Right lung (tissue), 5 donors: ENCODE data around the gene ENTPD3. TPM values are rescaled to one million over a fixed set of nuclear protein-coding genes. Genes with fewer than 3 reads are reported as not detected.
"Not testable (repeated sequence)": the region's sequence is repeated elsewhere in the genome, so short reads cannot be mapped to it uniquely, and the experiment has no call there.

ENCODE experiments used
- DNase-seq, 2 donors: peaks; one replicate each; pipeline ENCODE4 v3.0.0-alpha.2; 2013
- polyA plus RNA-seq, 5 donors: library from polyadenylated mRNA; unstranded; fragments of 120-200 nt; gene quantifications; one replicate each; pipeline versions ENCODE4 v1.2.1 to v1.2.3, GENCODE V29; 2013; ENCODE audit warnings: inconsistent platforms in 1 of 5, low replicate concordance in 1 of 5; ENCODE audit not compliant: insufficient read length in 5 of 5, insufficient read depth in 1 of 5

ENTPD3 gene
- polyA plus RNA-seq, 5 donors, result 8.3 to 11.3 (median 9.4) TPM

- no peak for DNase-seq
These were observed 71.5 kb downstream of the ENTPD3 start for GRCh38 chr3:40458473-40458872.

- not testable (repeated sequence) for DNase-seq
These were observed 73.5 kb downstream of the ENTPD3 start for GRCh38 chr3:40460481-40460880.

GRCh38 chr3:40461161-40461560, 74.2 kb downstream of the ENTPD3 start:
- DNase-seq, result no peak

GRCh38 chr3:40462838-40463237, 75.9 kb downstream of the ENTPD3 start:
- not testable (repeated sequence) for DNase-seq

GRCh38 chr3:40463579-40463978, 76.6 kb downstream of the ENTPD3 start:
- DNase-seq, result no peak

GRCh38 chr3:40464339-40465110, 77.5 kb downstream of the ENTPD3 start:
- no peak for DNase-seq

- no peak for DNase-seq
These were observed 78.1 kb downstream of the ENTPD3 start for GRCh38 chr3:40465111-40465407.

- DNase-seq, result no peak
These were observed 78.5 kb downstream of the ENTPD3 start for GRCh38 chr3:40465456-40465855.

GRCh38 chr3:40468018-40468417, 81.0 kb downstream of the ENTPD3 start:
- no peak for DNase-seq

GRCh38 chr3:40470701-40471100, 83.7 kb downstream of the ENTPD3 start:
- no peak for DNase-seq

- peak; percentile 72 to 74 for DNase-seq
These were observed 89.8 kb downstream of the ENTPD3 start, which contains the start of gene ZNF619 for GRCh38 chr3:40476478-40477470. TSS of gene ZNF619 (plus strand) at chr3:40477122. CDS start at chr3:40477980, 858 bp downstream.

- DNase-seq, result no peak
These were observed 90.7 kb downstream of the ENTPD3 start for GRCh38 chr3:40477666-40478065.

Other genes with a start within 250 kb of the ENTPD3 start
- 100 to 1,000 TPM in 4 of 5 donors, 10 to 100 TPM in 1; 97.0 to 112 (median 104) TPM for gene EIF1B, start 77.5 kb upstream of the ENTPD3 start, polyA plus RNA-seq
- 1,000 to 10,000 TPM; 1,709 to 2,211 (median 1,799) TPM for gene RPL14, start 70.2 kb downstream of the ENTPD3 start, polyA plus RNA-seq
- 1 to 10 TPM; 5.4 to 8.1 (median 7.1) TPM for gene ZNF619, start 89.9 kb downstream of the ENTPD3 start, polyA plus RNA-seq
- gene ZNF620, start 118.9 kb downstream of the ENTPD3 start, polyA plus RNA-seq, result 1 to 10 TPM; 5.9 to 9.7 (median 9.4) TPM
- 10 to 100 TPM; 22.4 to 36.8 (median 33.7) TPM for gene ZNF621, start 137.8 kb downstream of the ENTPD3 start, polyA plus RNA-seq